ENCODE data around the gene TESK2.

Gene TESK2

GRCh38 chr1:45380730-45381129 is 110.2 kb downstream of the TESK2 start:
- no peak overlapping the region for H3K4me3 ChIP-seq (ENCODE audit: low read length)
- no peak for DNase-seq (ENCODE audit: low read depth)
- no peak for TF ChIP-seq CTCF (conservative IDR thresholded peaks at IDR 0.05; ENCODE audit: low read length)

GRCh38 chr1:45380125-45380524 is 110.8 kb downstream of the TESK2 start:
- no peak for TF ChIP-seq CTCF (conservative IDR thresholded peaks at IDR 0.05; ENCODE audit: low read length)
- no peak for DNase-seq (ENCODE audit: low read depth)
- H3K4me3 ChIP-seq (ENCODE audit: low read length) = no peak overlapping the region

GRCh38 chr1:45379524-45379923 is 111.4 kb downstream of the TESK2 start:
- H3K4me3 ChIP-seq (ENCODE audit: low read length) = no peak overlapping the region
- DNase-seq (ENCODE audit: low read depth) = no peak
- TF ChIP-seq CTCF (conservative IDR thresholded peaks at IDR 0.05; ENCODE audit: low read length) = no peak

GRCh38 chr1:45378184-45378583 is 112.8 kb downstream of the TESK2 start:
- TF ChIP-seq CTCF (conservative IDR thresholded peaks at IDR 0.05; ENCODE audit: low read length) = no peak
- no peak for DNase-seq (ENCODE audit: low read depth)

GRCh38 chr1:45375104-45376090 is 115.6 kb downstream of the TESK2 start:
- TF ChIP-seq CTCF (conservative IDR thresholded peaks at IDR 0.05; ENCODE audit: low read length) = no peak
- no peak for DNase-seq (ENCODE audit: low read depth)
- H3K4me3 ChIP-seq (ENCODE audit: low read length) = no peak overlapping the region

More at GRCh38 chr1:45378184-45378583, 112.8 kb downstream of the TESK2 start:
- H3K4me3 ChIP-seq (ENCODE audit: low read length) = no peak overlapping the region

GRCh38 chr1:45373573-45373972 is 117.4 kb downstream of the TESK2 start:
- DNase-seq (ENCODE audit: low read depth) = no peak
- no peak overlapping the region for H3K4me3 ChIP-seq (ENCODE audit: low read length)
- no peak for TF ChIP-seq CTCF (conservative IDR thresholded peaks at IDR 0.05; ENCODE audit: low read length)

- no peak for DNase-seq (ENCODE audit: low read depth)
- no peak for TF ChIP-seq CTCF (conservative IDR thresholded peaks at IDR 0.05; ENCODE audit: low read length)
Measured at GRCh38 chr1:45370575-45370974, 120.4 kb downstream of the TESK2 start.

More at GRCh38 chr1:45370575-45370974, 120.4 kb downstream of the TESK2 start:
- no peak overlapping the region for H3K4me3 ChIP-seq (ENCODE audit: low read length)

All from AG10803 (cell line).